ENCODE data around the gene TMEM178B. TPM values are rescaled to one million over a fixed set of nuclear protein-coding genes. Genes with fewer than 3 reads are reported as not detected.

The TMEM178B gene
- total RNA-seq, 2 donors from 2014 or later = 0.92 to 0.95 TPM

DNA sequence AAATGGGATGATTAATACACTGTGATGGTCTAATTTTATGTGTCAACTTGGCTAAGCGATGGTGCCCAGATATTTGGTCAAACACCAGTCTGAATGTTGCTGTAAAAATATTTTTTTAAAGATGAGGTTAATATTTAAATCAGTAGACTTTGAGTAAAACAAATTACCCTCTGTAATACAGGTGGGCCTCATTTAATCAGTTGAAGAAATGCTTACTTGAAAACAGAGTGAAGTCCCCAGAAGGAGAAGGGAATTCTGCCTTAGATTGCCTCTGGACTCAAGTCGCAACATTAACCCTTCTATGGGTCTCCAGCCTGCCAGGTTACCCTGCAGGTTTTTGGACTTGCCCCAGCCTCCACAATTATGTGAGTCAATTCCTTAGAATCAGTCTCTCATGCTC, 427.6 kb downstream of the TMEM178B start:
- no peak for ATAC-seq (ENCODE audit: insufficient number of reproducible peaks, low FRiP score, low read depth)

DNA sequence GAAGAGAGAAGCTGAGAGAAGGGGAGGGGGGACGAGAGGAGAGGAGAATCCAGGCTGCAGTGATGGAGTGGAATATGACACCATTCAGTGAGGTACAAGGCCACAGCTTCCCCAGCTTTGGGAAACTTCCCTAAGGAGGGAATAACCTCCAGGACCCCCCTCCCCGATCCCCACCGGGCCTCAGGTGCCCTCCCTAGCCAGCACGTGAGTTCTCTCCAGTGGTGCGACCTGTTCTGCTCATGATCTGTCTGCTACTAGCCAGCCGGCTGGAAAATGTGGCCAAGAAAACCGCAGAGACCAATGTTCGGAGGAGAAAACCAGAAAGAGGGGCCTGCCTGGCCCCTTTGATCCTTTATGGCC, 437.4 kb downstream of the TMEM178B start:
- TF ChIP-seq, protein P1, sequence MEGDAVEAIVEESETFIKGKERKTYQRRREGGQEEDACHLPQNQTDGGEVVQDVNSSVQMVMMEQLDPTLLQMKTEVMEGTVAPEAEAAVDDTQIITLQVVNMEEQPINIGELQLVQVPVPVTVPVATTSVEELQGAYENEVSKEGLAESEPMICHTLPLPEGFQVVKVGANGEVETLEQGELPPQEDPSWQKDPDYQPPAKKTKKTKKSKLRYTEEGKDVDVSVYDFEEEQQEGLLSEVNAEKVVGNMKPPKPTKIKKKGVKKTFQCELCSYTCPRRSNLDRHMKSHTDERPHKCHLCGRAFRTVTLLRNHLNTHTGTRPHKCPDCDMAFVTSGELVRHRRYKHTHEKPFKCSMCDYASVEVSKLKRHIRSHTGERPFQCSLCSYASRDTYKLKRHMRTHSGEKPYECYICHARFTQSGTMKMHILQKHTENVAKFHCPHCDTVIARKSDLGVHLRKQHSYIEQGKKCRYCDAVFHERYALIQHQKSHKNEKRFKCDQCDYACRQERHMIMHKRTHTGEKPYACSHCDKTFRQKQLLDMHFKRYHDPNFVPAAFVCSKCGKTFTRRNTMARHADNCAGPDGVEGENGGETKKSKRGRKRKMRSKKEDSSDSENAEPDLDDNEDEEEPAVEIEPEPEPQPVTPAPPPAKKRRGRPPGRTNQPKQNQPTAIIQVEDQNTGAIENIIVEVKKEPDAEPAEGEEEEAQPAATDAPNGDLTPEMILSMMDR (IDR thresholded peaks at IDR 0.05) = no peak
- ATAC-seq (ENCODE audit: insufficient number of reproducible peaks, low FRiP score, low read depth) = no peak
- H3K36me3 ChIP-seq = no peaks in the 10 kb centered on the region
- no peaks in the 10 kb centered on the region for H3K9me3 ChIP-seq
- no peak overlapping the region for H3K27ac ChIP-seq
- no peak for DNase-seq (ENCODE audit: low spot score)
- peaks cover 0 to 8% of the 10 kb centered on the region in 2 donors for H3K4me1 ChIP-seq (ENCODE audit: control insufficient read depth in 1 of 2, low read depth in 2 of 2)
- H3K4me3 ChIP-seq = no peak overlapping the region
- H3K27me3 ChIP-seq (replicated peaks; ENCODE audit: insufficient read depth) = no peaks in the 10 kb centered on the region

More for the DNA sequence above, 427.6 kb downstream of the TMEM178B start:
- no peaks in the 10 kb centered on the region for H3K9me3 ChIP-seq
- no peaks in the 10 kb centered on the region for H3K27me3 ChIP-seq (replicated peaks; ENCODE audit: insufficient read depth)
- no peak overlapping the region for H3K4me3 ChIP-seq
- DNase-seq (ENCODE audit: low spot score) = no peak
- H3K36me3 ChIP-seq = no peaks in the 10 kb centered on the region
- no peaks in the 10 kb centered on the region for H3K4me1 ChIP-seq (ENCODE audit: control insufficient read depth in 1 of 2, low read depth in 2 of 2)
- no peak overlapping the region for H3K27ac ChIP-seq
- TF ChIP-seq, protein P1 (IDR thresholded peaks at IDR 0.05) = no peak

DNA sequence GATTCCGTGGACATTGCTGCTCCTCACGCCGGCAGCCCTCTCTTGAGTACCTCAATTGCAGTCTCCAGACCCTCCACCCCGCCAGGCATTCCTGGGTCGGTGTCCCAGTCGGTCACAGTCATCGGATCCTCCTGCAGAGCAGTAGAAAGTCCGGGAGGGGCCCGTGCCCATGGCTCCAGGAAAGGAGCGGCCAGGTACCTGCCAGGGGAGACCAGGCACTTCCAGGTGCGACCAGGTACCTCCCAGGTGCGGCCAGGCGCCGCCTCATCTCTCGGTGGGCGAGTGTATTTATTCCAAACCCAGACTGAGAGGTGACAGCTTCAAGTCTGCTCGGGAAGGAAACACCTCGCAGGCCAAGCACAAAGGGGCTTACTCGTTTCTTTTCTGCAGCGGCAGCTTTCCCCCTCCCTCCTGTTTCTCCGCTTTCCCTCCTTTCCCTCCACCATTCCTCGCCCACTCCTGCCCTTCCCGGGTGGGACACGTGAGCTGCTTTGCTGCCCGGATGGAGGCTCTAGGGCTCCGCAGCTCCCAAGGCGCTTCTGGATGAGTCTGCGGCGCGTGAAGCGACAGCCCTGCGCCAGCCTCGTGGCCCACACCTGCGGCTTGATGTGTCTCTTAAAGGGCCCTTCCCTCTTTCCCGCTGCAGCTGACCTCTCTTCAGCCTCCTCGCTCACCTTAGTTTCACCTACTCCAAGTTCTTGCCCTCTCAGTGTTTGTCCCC, 438.0 kb downstream of the TMEM178B start:
- H3K4me1 ChIP-seq (ENCODE audit: control insufficient read depth in 1 of 2, low read depth in 2 of 2) = peaks cover 0 to 8% of the 10 kb centered on the region in 2 donors
- no peaks in the 10 kb centered on the region for H3K9me3 ChIP-seq
- TF ChIP-seq, protein P1 (IDR thresholded peaks at IDR 0.05) = no peak
- no peaks in the 10 kb centered on the region for H3K36me3 ChIP-seq
- DNase-seq (ENCODE audit: low spot score) (no peak), ATAC-seq (ENCODE audit: insufficient number of reproducible peaks, low FRiP score, low read depth) (no peak)
- H3K4me3 ChIP-seq = peak overlapping the region; percentile 6
- no peaks in the 10 kb centered on the region for H3K27me3 ChIP-seq (replicated peaks; ENCODE audit: insufficient read depth)
- H3K27ac ChIP-seq = no peak overlapping the region

DNA sequence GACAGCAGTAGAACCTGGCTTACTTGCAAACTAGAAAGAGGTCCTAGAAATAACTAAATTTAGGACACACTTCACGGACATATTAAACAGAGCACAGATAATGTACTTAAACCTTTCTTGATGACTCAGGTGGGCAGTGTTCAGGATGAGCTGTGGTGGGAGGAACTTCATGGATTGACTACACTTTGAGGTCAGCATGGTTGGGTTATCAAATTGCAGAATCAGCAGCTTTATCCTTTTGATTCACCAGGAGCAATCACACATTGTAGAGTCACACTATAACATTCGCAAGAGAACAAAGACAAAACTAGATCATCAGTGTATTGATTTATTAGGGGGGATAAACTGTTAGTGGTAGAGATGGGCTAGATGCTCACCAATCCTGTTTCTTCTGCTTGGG, 438.7 kb downstream of the TMEM178B start:
- H3K9me3 ChIP-seq = no peaks in the 10 kb centered on the region
- no peaks in the 10 kb centered on the region for H3K36me3 ChIP-seq
- ATAC-seq (ENCODE audit: insufficient number of reproducible peaks, low FRiP score, low read depth) (no peak), DNase-seq (ENCODE audit: low spot score) (no peak)
- H3K4me1 ChIP-seq (ENCODE audit: control insufficient read depth in 1 of 2, low read depth in 2 of 2) = peaks cover 0 to 8% of the 10 kb centered on the region in 2 donors
- H3K27ac ChIP-seq = no peak overlapping the region
- H3K4me3 ChIP-seq = no peak overlapping the region
- TF ChIP-seq, protein P1 (IDR thresholded peaks at IDR 0.05) = no peak
- H3K27me3 ChIP-seq (replicated peaks; ENCODE audit: insufficient read depth) = no peaks in the 10 kb centered on the region

DNA sequence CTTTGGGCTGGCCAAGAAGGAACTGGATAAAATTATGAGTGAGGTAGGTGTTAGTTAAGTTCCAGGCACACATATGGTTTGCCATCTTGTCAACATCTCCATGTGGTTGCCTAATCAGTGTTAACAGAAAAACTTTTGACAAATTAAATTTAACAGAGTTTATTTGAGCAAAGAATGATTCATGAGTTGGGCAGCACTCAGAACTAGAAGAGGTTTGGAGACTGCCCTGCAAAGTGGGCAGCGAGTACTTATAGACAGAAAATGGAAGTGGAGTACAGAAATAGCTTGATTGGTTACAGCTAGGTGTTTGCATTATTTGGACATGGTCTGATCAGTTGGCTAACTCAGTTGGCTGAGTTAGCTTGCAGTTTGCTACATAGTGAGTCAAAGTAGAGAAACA, 439.9 kb downstream of the TMEM178B start:
- no peaks in the 10 kb centered on the region for H3K27me3 ChIP-seq (replicated peaks; ENCODE audit: insufficient read depth)
- no peak for ATAC-seq (ENCODE audit: insufficient number of reproducible peaks, low FRiP score, low read depth)
- H3K4me3 ChIP-seq = no peak overlapping the region
- peaks cover 0 to 8% of the 10 kb centered on the region in 2 donors for H3K4me1 ChIP-seq (ENCODE audit: control insufficient read depth in 1 of 2, low read depth in 2 of 2)
- TF ChIP-seq, protein P1 (IDR thresholded peaks at IDR 0.05) = no peak
- no peaks in the 10 kb centered on the region for H3K36me3 ChIP-seq
- H3K9me3 ChIP-seq = no peaks in the 10 kb centered on the region
- no peak for DNase-seq (ENCODE audit: low spot score)
- H3K27ac ChIP-seq = no peak overlapping the region
